Measurements from ENCODE around the gene PRICKLE4. TPM values are rescaled to one million over a fixed set of nuclear protein-coding genes. Genes with fewer than 3 reads are reported as not detected.

PRICKLE4 gene
- total and polyA plus RNA-seq, 2 of the 8 experiments (the other 6 are each of a cell fraction or from before 2014, with no cell fraction given): 0.32 to 1.4 TPM

GRCh38 chr6:41814629-41815028 is 34.0 kb downstream of the PRICKLE4 start:
- no peaks in the 10 kb centered on the region for H4K20me1 ChIP-seq (replicated peaks in 1 of 2; ENCODE audit: control insufficient read depth in 1 of 2, insufficient read depth in 2 of 2, low read length in 2 of 2)
- no peak overlapping the region for H2BK15ac ChIP-seq (ENCODE audit: low read length)
- H3K9ac ChIP-seq (replicated peaks in 1 of 4; ENCODE audit: extremely low read depth in 1 of 4, low read depth in 3 of 4, low read length in 3 of 4): no peak overlapping the region
- H3K79me1 ChIP-seq (ENCODE audit: low read depth, low read length): no peaks in the 10 kb centered on the region
- H2BK20ac ChIP-seq (ENCODE audit: low read length): no peak overlapping the region
- H2AK5ac ChIP-seq (ENCODE audit: low read depth, low read length): no peak overlapping the region
- no peak overlapping the region for H3K56ac ChIP-seq (replicated peaks; ENCODE audit: insufficient read length, low read depth, low read length)
- H3K4ac ChIP-seq (replicated peaks; ENCODE audit: insufficient read length, low read depth, low read length): no peak overlapping the region
- ChIA-PET CTCF (ENCODE audit: partially characterized antibody) (interaction anchor here (0.9 to 3.1 kb wide), 3 partner anchors 9 to 13 kb away, joined by 3 to 11 read pairs (median 3); no protein-coding TSS in a partner anchor), POLR2A (ENCODE audit: partially characterized antibody) (no interaction called here)
- no peaks in the 10 kb centered on the region for H3K23me2 ChIP-seq (ENCODE audit: low read depth, low read length)
- H4K8ac ChIP-seq (ENCODE audit: extremely low read depth, insufficient read depth, low read length): no peak overlapping the region
- DNase-seq (ENCODE audit: low read depth in 1 of 2, low spot score in 2 of 2) (no peak), FAIRE-seq (no peak)
- H3K14ac ChIP-seq (ENCODE audit: insufficient read length): no peak overlapping the region
- no peak overlapping the region for H3K23ac ChIP-seq (ENCODE audit: insufficient read length)
- H2BK5ac ChIP-seq (ENCODE audit: low read depth, low read length): no peak overlapping the region
- H3K36me3 ChIP-seq (ENCODE audit: control insufficient read depth in 2 of 4, insufficient read depth in 4 of 4, low read length in 3 of 4): no peaks in the 10 kb centered on the region; a peak in 1 of 8 replicates
- H4K91ac ChIP-seq (replicated peaks; ENCODE audit: insufficient read length, low read length): no peak overlapping the region
- no peak overlapping the region for H3K27ac ChIP-seq (ENCODE audit: low read depth, low read length)
- H4K5ac ChIP-seq (ENCODE audit: insufficient read length, low read depth, low read length): no peak overlapping the region
- H3K4me2 ChIP-seq (ENCODE audit: insufficient read depth in 1 of 2, low read depth in 2 of 2, low read length in 2 of 2): no peak overlapping the region
- H2BK120ac ChIP-seq (replicated peaks; ENCODE audit: low read depth, low read length): no peak overlapping the region
- no peaks in the 10 kb centered on the region for H3K27me3 ChIP-seq (replicated peaks in 1 of 4; ENCODE audit: control insufficient read depth in 3 of 4, extremely low read depth in 1 of 4, insufficient read depth in 3 of 4, low read length in 3 of 4)
- H3K18ac ChIP-seq (ENCODE audit: extremely low read depth, low read length): no peak overlapping the region
- 91% methylated on average over 4 of the region's 4 CpGs; no CpG with 5 or more reads in 1 of the 2 experiments for WGBS, 2 experiments (ENCODE audit: extremely low coverage in 1 of 2, insufficient coverage in 1 of 2, insufficient read length in 1 of 2, insufficient replicate concordance in 2 of 2, low coverage in 1 of 2, low lambda C conversion rate in 2 of 2, missing lambda C conversion rate in 1 of 2)
- no peaks in the 10 kb centered on the region for H3K79me2 ChIP-seq (ENCODE audit: control insufficient read depth in 1 of 2, insufficient read depth in 2 of 2, low read length in 2 of 2)
- no peaks in the 10 kb centered on the region for H3K9me3 ChIP-seq (ENCODE audit: insufficient read depth in 2 of 2, low read depth in 1 of 2, low read length in 1 of 2)
- TF ChIP-seq ASH2L (IDR thresholded peaks at IDR 0.05; ENCODE audit: low read length) (no peak), SP2 (IDR thresholded peaks at IDR 0.05; ENCODE audit: low read length) (no peak), TEAD4 (IDR thresholded peaks at IDR 0.05; ENCODE audit: low read depth, low read length) (no peak), EP300 (IDR thresholded peaks at IDR 0.05; ENCODE audit: borderline replicate concordance in 1 of 2, low read depth in 2 of 2, low read length in 2 of 2) (no peak), FOSL1 (IDR thresholded peaks at IDR 0.05; ENCODE audit: insufficient read depth, low read depth, low read length) (no peak)
- H2BK12ac ChIP-seq (ENCODE audit: low read depth, low read length): no peak overlapping the region
- no peaks in the 10 kb centered on the region for H3K4me1 ChIP-seq (replicated peaks in 1 of 4; ENCODE audit: control insufficient read depth in 3 of 4, insufficient read depth in 4 of 4, low read length in 3 of 4)
- no peak overlapping the region for H2AFZ ChIP-seq (ENCODE audit: low read length)
- H3K4me3 ChIP-seq (ENCODE audit: extremely low read depth in 1 of 4, insufficient read depth in 2 of 4, low read depth in 3 of 4, low read length in 4 of 4): no peak overlapping the region
